ENCODE data around the gene ATP5PD. TPM values are rescaled to one million over a fixed set of nuclear protein-coding genes. Genes with fewer than 3 reads are reported as not detected.

The ATP5PD gene
- total and polyA plus RNA-seq, 2 donors (not counting 1 experiment from before 2014, with no cell fraction given), result 92.1 to 101 TPM

Small RNAs within 50 kb of the gene (small RNA-seq; reads per million reads assigned to genes)
- gene AC111186.1 (ENCODE audit: insufficient read length, low read depth, low replicate concordance) (not detected), gene RF00019 (ENCODE audit: insufficient read length, low read depth, low replicate concordance) (not detected), gene RN7SL573P (ENCODE audit: insufficient read length, low read depth, low replicate concordance) (not detected), gene RNU6-362P (ENCODE audit: insufficient read length, low read depth, low replicate concordance) (not detected)

Other genes starting within 250 kb of the ATP5PD start
- not detected in 2 replicates for gene GRIN2C, start 187.1 kb downstream of the ATP5PD start, total RNA-seq
- 0.03 TPM in 1 of 2 replicates, not detected in the other for gene GRIN2C, start 187.1 kb downstream of the ATP5PD start, polyA plus RNA-seq
- gene FDXR, start 174.0 kb downstream of the ATP5PD start, total RNA-seq, result 6.7 and 7.0 TPM in 2 replicates
- gene FDXR, start 174.0 kb downstream of the ATP5PD start, polyA plus RNA-seq, result 4.6 TPM in 2 replicates
- gene FADS6, start 153.3 kb downstream of the ATP5PD start, total RNA-seq, result not detected in 2 replicates
- not detected in 2 replicates for gene FADS6, start 153.3 kb downstream of the ATP5PD start, polyA plus RNA-seq
- gene USH1G, start 123.7 kb downstream of the ATP5PD start, total RNA-seq, result not detected in 2 replicates
- not detected in 2 replicates for gene USH1G, start 123.7 kb downstream of the ATP5PD start, polyA plus RNA-seq
- not detected in 2 replicates for gene OTOP2, start 122.7 kb downstream of the ATP5PD start, total RNA-seq
- gene OTOP2, start 122.7 kb downstream of the ATP5PD start, polyA plus RNA-seq, result not detected in 2 replicates
- gene OTOP3, start 111.1 kb downstream of the ATP5PD start, total RNA-seq, result not detected in 2 replicates
- not detected in 2 replicates for gene OTOP3, start 111.1 kb downstream of the ATP5PD start, polyA plus RNA-seq
- 1.7 and 3.9 TPM in 2 replicates for gene HID1, start 74.2 kb downstream of the ATP5PD start, total RNA-seq
- gene HID1, start 74.2 kb downstream of the ATP5PD start, polyA plus RNA-seq, result 4.0 and 6.3 TPM in 2 replicates
- not detected in 2 replicates for gene CDR2L, start 59.3 kb downstream of the ATP5PD start, total RNA-seq
- 0.03 and 0.07 TPM in 2 replicates for gene CDR2L, start 59.3 kb downstream of the ATP5PD start, polyA plus RNA-seq
- gene MRPL58, start 34.3 kb downstream of the ATP5PD start, total RNA-seq, result 20.8 and 23.3 TPM in 2 replicates
- gene MRPL58, start 34.3 kb downstream of the ATP5PD start, polyA plus RNA-seq, result 20.4 and 21.6 TPM in 2 replicates
- 23.2 and 24.6 TPM in 2 replicates for gene KCTD2, start 256 bp upstream of the ATP5PD start, total RNA-seq
- gene KCTD2, start 256 bp upstream of the ATP5PD start, polyA plus RNA-seq, result 15.1 and 15.7 TPM in 2 replicates
- 9.3 and 13.7 TPM in 2 replicates for gene SLC16A5, start 41.0 kb upstream of the ATP5PD start, total RNA-seq
- 5.1 and 14.5 TPM in 2 replicates for gene SLC16A5, start 41.0 kb upstream of the ATP5PD start, polyA plus RNA-seq
- 15.7 and 15.9 TPM in 2 replicates for gene ARMC7, start 63.0 kb upstream of the ATP5PD start, total RNA-seq
- 9.2 and 10.4 TPM in 2 replicates for gene ARMC7, start 63.0 kb upstream of the ATP5PD start, polyA plus RNA-seq
- gene NT5C, start 84.8 kb upstream of the ATP5PD start, total RNA-seq, result 98.9 and 103 TPM in 2 replicates
- 133 and 184 TPM in 2 replicates for gene NT5C, start 84.8 kb upstream of the ATP5PD start, polyA plus RNA-seq
- gene JPT1, start 107.5 kb upstream of the ATP5PD start, total RNA-seq, result 37.6 and 37.8 TPM in 2 replicates
- 34.8 and 39.7 TPM in 2 replicates for gene JPT1, start 107.5 kb upstream of the ATP5PD start, polyA plus RNA-seq
- gene SUMO2, start 136.0 kb upstream of the ATP5PD start, total RNA-seq, result 229 and 234 TPM in 2 replicates
- gene SUMO2, start 136.0 kb upstream of the ATP5PD start, polyA plus RNA-seq, result 35.1 and 54.7 TPM in 2 replicates
- 128 and 142 TPM in 2 replicates for gene NUP85, start 158.7 kb upstream of the ATP5PD start, total RNA-seq
- 97.5 and 170 TPM in 2 replicates for gene NUP85, start 158.7 kb upstream of the ATP5PD start, polyA plus RNA-seq
- 134 and 135 TPM in 2 replicates for gene GGA3, start 214.6 kb upstream of the ATP5PD start, total RNA-seq
- gene GGA3, start 214.6 kb upstream of the ATP5PD start, polyA plus RNA-seq, result 109 and 116 TPM in 2 replicates
- 37.2 and 42.6 TPM in 2 replicates for gene MRPS7, start 214.9 kb upstream of the ATP5PD start, total RNA-seq
- gene MRPS7, start 214.9 kb upstream of the ATP5PD start, polyA plus RNA-seq, result 24.5 and 25.1 TPM in 2 replicates
- 40.0 and 41.5 TPM in 2 replicates for gene MIF4GD, start 224.3 kb upstream of the ATP5PD start, total RNA-seq
- 60.2 and 87.4 TPM in 2 replicates for gene MIF4GD, start 224.3 kb upstream of the ATP5PD start, polyA plus RNA-seq
- 46.4 and 52.3 TPM in 2 replicates for gene SLC25A19, start 242.5 kb upstream of the ATP5PD start, total RNA-seq
- gene SLC25A19, start 242.5 kb upstream of the ATP5PD start, polyA plus RNA-seq, result 34.5 and 36.8 TPM in 2 replicates

Measured in B cell (primary cell).